H1 (cell line): ENCODE results near the gene MPC1. TPM values are rescaled to one million over a fixed set of nuclear protein-coding genes. Genes with fewer than 3 reads are reported as not detected.

ENCODE experiments used
- CTCF ChIA-PET: fragments of 300-600 bp; sonication (Branson Sonifier 250); formaldehyde crosslinking; loops from one replicate; lab custom pipeline; 2021; ENCODE audit not compliant: partially characterized antibody; lab: Charles Lee
- POLR2A ChIA-PET: fragments of 300-600 bp; sonication (Branson Sonifier 250); formaldehyde crosslinking; loops from one replicate; lab custom pipeline; 2021; ENCODE audit warnings: inconsistent platforms; ENCODE audit not compliant: partially characterized antibody; lab: Charles Lee
- DNase-seq, 2 experiments: peaks; one replicate each; pipeline versions ENCODE4 v3.0.0 to v3.0.0-alpha.2; 2010 to 2022; ENCODE audit warnings: low spot score in 2 of 2, low read depth in 1 of 2, mixed read lengths in 1 of 2
- FAIRE-seq: peaks from 2 replicates; lab custom pipeline; 2011; peaks lifted over from hg19 to GRCh38; lab: Jason Lieb, UNC
- H2AFZ ChIP-seq: 2 replicates; pipeline ENCODE4 v1.8.1; 2012; ENCODE audit warnings: low read length, inconsistent platforms
- H2AK5ac ChIP-seq: 2 replicates; pipeline ENCODE4 v1.6.1; 2013; ENCODE audit warnings: low read depth, low read length
- H2BK120ac ChIP-seq: replicated peaks from 2 replicates; pipeline ENCODE3; 2013; ENCODE audit warnings: low read depth, low read length, inconsistent platforms
- H2BK12ac ChIP-seq: 2 replicates; pipeline ENCODE4 v1.6.1; 2013; ENCODE audit warnings: low read depth, low read length
- H2BK15ac ChIP-seq: 2 replicates; pipeline ENCODE4 v1.6.1; 2013; ENCODE audit warnings: low read length
- H2BK20ac ChIP-seq: 2 replicates; pipeline ENCODE4 v1.6.1; 2013; ENCODE audit warnings: low read length
- H2BK5ac ChIP-seq: 2 replicates; pipeline ENCODE4 v1.6.1; 2013; ENCODE audit warnings: low read depth, low read length
- H3K14ac ChIP-seq: 2 replicates; pipeline ENCODE4 v1.6.1; 2013; ENCODE audit warnings: inconsistent platforms; ENCODE audit not compliant: insufficient read length
- H3K18ac ChIP-seq: 2 replicates; pipeline ENCODE4 v1.6.1; 2013; ENCODE audit warnings: low read length; ENCODE audit errors: extremely low read depth
- H3K23ac ChIP-seq: 2 replicates; pipeline ENCODE4 v1.6.1; 2013; ENCODE audit warnings: inconsistent platforms; ENCODE audit not compliant: insufficient read length
- H3K23me2 ChIP-seq: 2 replicates; pipeline ENCODE4 v1.6.1; 2013; ENCODE audit warnings: low read depth, low read length
- H3K27ac ChIP-seq: 2 replicates; pipeline ENCODE4 v1.6.1; 2011; ENCODE audit warnings: low read depth, low read length, inconsistent platforms
- H3K27me3 ChIP-seq, 4 experiments: replicated peaks in 1 of 4; 1 replicate in 1 of 4; 2 replicates in 3 of 4; pipeline versions ENCODE4 v1.6.1 to v1.8.1; 2011 to 2013; ENCODE audit warnings: low read length in 3 of 4, mild to moderate bottlenecking in 3 of 4, inconsistent platforms in 2 of 4, mixed read lengths in 2 of 4, moderate library complexity in 1 of 4; ENCODE audit not compliant: control insufficient read depth in 3 of 4, insufficient read depth in 3 of 4; ENCODE audit errors: extremely low read depth in 1 of 4
- H3K36me3 ChIP-seq, 4 experiments: 2 replicates each; pipeline versions ENCODE4 v1.6.1 to v1.8.1; 2011 to 2013; ENCODE audit warnings: mild to moderate bottlenecking in 4 of 4, low read length in 3 of 4, moderate library complexity in 2 of 4, control low read depth in 1 of 4, inconsistent platforms in 1 of 4; ENCODE audit not compliant: insufficient read depth in 4 of 4, control insufficient read depth in 2 of 4
- H3K4ac ChIP-seq: replicated peaks from 2 replicates; pipeline ENCODE3; 2013; ENCODE audit warnings: low read length, low read depth, mixed read lengths, inconsistent platforms; ENCODE audit not compliant: insufficient read length
- H3K4me1 ChIP-seq, 4 experiments: replicated peaks in 1 of 4; 1 replicate in 1 of 4; 2 replicates in 3 of 4; pipeline versions ENCODE4 v1.6.1 to v1.8.1; 2011 to 2013; ENCODE audit warnings: low read length in 3 of 4, inconsistent platforms in 2 of 4, mixed read lengths in 1 of 4; ENCODE audit not compliant: insufficient read depth in 4 of 4, control insufficient read depth in 3 of 4
- H3K4me2 ChIP-seq, 2 experiments: 2 replicates each; pipeline versions ENCODE4 v1.6.1 to v1.8.1; 2011 to 2013; ENCODE audit warnings: low read depth in 2 of 2, low read length in 2 of 2, control low read depth in 1 of 2, inconsistent platforms in 1 of 2, mild to moderate bottlenecking in 1 of 2; ENCODE audit not compliant: insufficient read depth in 1 of 2
- H3K4me3 ChIP-seq, 4 experiments: fragments of 200-600, 300-600 bp in 1 of 4; sonication (generic), shearing (Covaris generic), sonication (Bioruptor Twin) in 1 of 4; 2 replicates each; pipeline versions ENCODE4 v1.5.1 to v1.8.1; 2011 to 2016; ENCODE audit warnings: low read length in 4 of 4, low read depth in 3 of 4, control low read depth in 2 of 4, inconsistent platforms in 2 of 4, mild to moderate bottlenecking in 2 of 4, mixed read lengths in 1 of 4, moderate library complexity in 1 of 4; ENCODE audit not compliant: insufficient read depth in 2 of 4; ENCODE audit errors: extremely low read depth in 1 of 4
- H3K56ac ChIP-seq: replicated peaks from 2 replicates; pipeline ENCODE3; 2013; ENCODE audit warnings: low read depth, mild to moderate bottlenecking, mixed read lengths, low read length, inconsistent platforms; ENCODE audit not compliant: insufficient read length
- H3K79me1 ChIP-seq: 2 replicates; pipeline ENCODE4 v1.6.1; 2013; ENCODE audit warnings: low read depth, low read length, control low read depth
- H3K79me2 ChIP-seq, 2 experiments: 2 replicates each; pipeline versions ENCODE4 v1.6.1 to v1.8.1; 2012 to 2013; ENCODE audit warnings: low read length in 2 of 2, mild to moderate bottlenecking in 2 of 2, inconsistent platforms in 1 of 2; ENCODE audit not compliant: insufficient read depth in 2 of 2, control insufficient read depth in 1 of 2
- H3K9ac ChIP-seq, 4 experiments: replicated peaks in 1 of 4; 1 replicate in 1 of 4; 2 replicates in 3 of 4; pipeline versions ENCODE4 v1.6.1 to v1.8.1; 2011 to 2013; ENCODE audit warnings: low read depth in 3 of 4, low read length in 3 of 4, control low read depth in 2 of 4, mild to moderate bottlenecking in 2 of 4, moderate library complexity in 2 of 4, inconsistent platforms in 1 of 4; ENCODE audit errors: extremely low read depth in 1 of 4
- H3K9me3 ChIP-seq, 2 experiments: 2 replicates each; pipeline versions ENCODE4 v1.6.1 to v1.8.1; 2012 to 2013; ENCODE audit warnings: mild to moderate bottlenecking in 2 of 2, moderate library complexity in 2 of 2, control low read depth in 1 of 2, inconsistent platforms in 1 of 2, low read depth in 1 of 2, low read length in 1 of 2, mixed read lengths in 1 of 2; ENCODE audit not compliant: insufficient read depth in 2 of 2
- H4K20me1 ChIP-seq, 2 experiments: replicated peaks in 1 of 2; 2 replicates each; pipeline versions ENCODE3 to v1.8.1; 2011 to 2013; ENCODE audit warnings: inconsistent platforms in 2 of 2, low read length in 2 of 2, mild to moderate bottlenecking in 1 of 2; ENCODE audit not compliant: insufficient read depth in 2 of 2, control insufficient read depth in 1 of 2
- H4K5ac ChIP-seq: 2 replicates; pipeline ENCODE4 v1.6.1; 2013; ENCODE audit warnings: low read length, low read depth, mixed read lengths, inconsistent platforms; ENCODE audit not compliant: insufficient read length
- H4K8ac ChIP-seq: 2 replicates; pipeline ENCODE4 v1.8.0; 2013; ENCODE audit warnings: mild to moderate bottlenecking, moderate library complexity, low read length, inconsistent platforms; ENCODE audit not compliant: insufficient read depth; ENCODE audit errors: extremely low read depth
- H4K91ac ChIP-seq: replicated peaks from 2 replicates; pipeline ENCODE3; 2013; ENCODE audit warnings: low read length, mixed read lengths, inconsistent platforms; ENCODE audit not compliant: insufficient read length
- BRCA1 ChIP-seq: IDR thresholded peaks from 2 replicates; pipeline ENCODE4 v1.6.1; 2012; ENCODE audit warnings: low read depth, low read length, improper control_type of control experiment
- CBX5 ChIP-seq: fragments of 300-800, 300-1000 bp; sonication (generic); IDR thresholded peaks from 2 replicates; pipeline ENCODE4 v1.7.1; 2016; ENCODE audit warnings: antibody characterized with exemption, low read length, low read depth
- EP300 ChIP-seq, 2 experiments: IDR thresholded peaks; 1 replicate in 1 of 2; 2 replicates in 1 of 2; pipeline ENCODE4 v1.6.1; 2011 to 2012; ENCODE audit warnings: low read depth in 2 of 2, low read length in 2 of 2, mild to moderate bottlenecking in 2 of 2, borderline replicate concordance in 1 of 2, inconsistent platforms in 1 of 2, moderate library complexity in 1 of 2
- GABPA ChIP-seq: IDR thresholded peaks from 2 replicates; pipeline ENCODE4 v1.6.1; 2011; ENCODE audit warnings: mild to moderate bottlenecking, low read length, moderate library complexity, borderline replicate concordance; ENCODE audit not compliant: insufficient read depth
- MAFK ChIP-seq: IDR thresholded peaks from 2 replicates; pipeline ENCODE4 v1.6.1; 2012; ENCODE audit warnings: low read depth, mild to moderate bottlenecking, improper control_type of control experiment, low read length
- POU5F1 ChIP-seq: IDR thresholded peaks from 2 replicates; pipeline ENCODE4 v1.6.1; 2011; ENCODE audit warnings: low read depth, mild to moderate bottlenecking, low read length, moderate library complexity
- SIN3A ChIP-seq, 2 experiments: IDR thresholded peaks in 1 of 2; conservative IDR thresholded peaks in 1 of 2; 2 replicates each; pipeline ENCODE4 v1.6.1; 2011 to 2012; ENCODE audit warnings: low read length in 2 of 2, improper control_type of control experiment in 1 of 2, low read depth in 1 of 2, mild to moderate bottlenecking in 1 of 2
- SP1 ChIP-seq: IDR thresholded peaks from 2 replicates; pipeline ENCODE4 v1.6.1; 2011; ENCODE audit warnings: low read depth, low read length
- SUZ12 ChIP-seq: fragments of 200-600 bp; sonication (generic); IDR thresholded peaks from 2 replicates; pipeline ENCODE4 v1.6.1; 2012; ENCODE audit warnings: mild to moderate bottlenecking, inconsistent platforms, low read length, moderate library complexity, mixed read lengths
- WGBS, 2 experiments: shearing (Covaris generic) in 1 of 2; methylation state at CpG; one replicate each; pipeline versions ENCODE4 v1.1.6 to v1.1.7; 2013 to 2015; ENCODE audit warnings: low lambda C conversion rate in 2 of 2, mixed read lengths in 2 of 2, inconsistent platforms in 1 of 2, low coverage in 1 of 2, missing lambda C conversion rate in 1 of 2; ENCODE audit not compliant: insufficient replicate concordance in 2 of 2, insufficient coverage in 1 of 2, insufficient read length in 1 of 2; ENCODE audit errors: extremely low coverage in 1 of 2, missing lambda C conversion rate in 1 of 2; 5-methylcytosine and 5-hydroxymethylcytosine counted together
- polyA plus RNA-seq, 7 experiments: library from polyadenylated mRNA; depleted of rRNA in 3 of 7; stranded (reverse) in 5 of 7; unstranded in 2 of 7; fragments of >200 nt in 5 of 7; fragments of 200-250 nt in 2 of 7; gene quantifications; 1 replicate in 5 of 7; 2 replicates in 1 of 7; 4 replicates in 1 of 7; pipeline versions ENCODE4 v1.2.1 to v1.2.3, GENCODE V29; 2011 to 2013; ENCODE audit warnings: missing spikeins in 2 of 7, mixed read lengths in 2 of 7
- total RNA-seq: library from RNA; stranded (reverse); fragmentation: NEBNext Ultra II Directional; extraction: Animal tissue kit (Norgen Biotek cat#: 25700); gene quantifications from 2 replicates; pipeline ENCODE4 v1.2.1, GENCODE V29; 2021

Gene MPC1
- total and polyA plus RNA-seq, 2 of the 8 experiments (the other 6 are each of a cell fraction or from before 2014, with no cell fraction given), result 10.2 to 12.6 TPM

- Histone ChIP-seq H3K4me1 (peaks cover 0 to 2% (median 0%) of the 10 kb centered on the region in 4 experiments; a peak in 2 of 7 replicates), H4K20me1 (peaks cover 11 to 32% of the 10 kb centered on the region in 2 experiments), H2AFZ (no peak overlapping the region), H3K14ac (no peak overlapping the region), H2AK5ac (no peak overlapping the region), H2BK15ac (no peak overlapping the region), H3K79me2 (peaks cover 36 to 85% of the 10 kb centered on the region in 2 experiments), H4K5ac (no peak overlapping the region), H3K9me3 (no peaks in the 10 kb centered on the region), H3K18ac (no peak overlapping the region), H3K4me3 (no peak overlapping the region), H3K4me2 (no peak overlapping the region; a peak in 1 of 4 replicates), H3K79me1 (peaks cover 32% of the 10 kb centered on the region), H3K23me2 (peaks cover 5% of the 10 kb centered on the region), H4K8ac (no peak overlapping the region), H3K56ac (no peak overlapping the region), H2BK12ac (no peak overlapping the region), H2BK120ac (no peak overlapping the region), H3K9ac (no peak overlapping the region), H3K36me3 (peaks cover 3 to 25% (median 4%) of the 10 kb centered on the region in 4 experiments; a peak in 4 of 8 replicates), H3K23ac (no peak overlapping the region), H4K91ac (no peak overlapping the region), H3K27ac (no peak overlapping the region), H2BK20ac (no peak overlapping the region), H2BK5ac (no peak overlapping the region), H3K27me3 (no peaks in the 10 kb centered on the region), H3K4ac (no peak overlapping the region)
- no peak for TF ChIP-seq CBX5
- no peak for TF ChIP-seq SIN3A (conservative IDR thresholded peaks at IDR 0.05 in 1 of 2, IDR thresholded peaks at IDR 0.05 in 1 of 2; ENCODE audit: low read depth in 1 of 2, low read length in 2 of 2)
- TF ChIP-seq EP300 (IDR thresholded peaks at IDR 0.05; ENCODE audit: borderline replicate concordance in 1 of 2, low read depth in 2 of 2, low read length in 2 of 2), result no peak
- no peak for TF ChIP-seq GABPA
- TF ChIP-seq SP1, result no peak
- TF ChIP-seq BRCA1, result no peak
- no peak for TF ChIP-seq POU5F1
- no peak for TF ChIP-seq SUZ12
- no peak for TF ChIP-seq MAFK
- FAIRE-seq, result no peak
- DNase-seq, result no peak
- 94% methylated on average over 9 of the region's 9 CpGs; no CpG with 5 or more reads in 1 of the 2 experiments for WGBS, 2 experiments
- CTCF ChIA-PET, result no interaction called here
- POLR2A ChIA-PET, result no interaction called here
Observed at GRCh38 chr6:166338854-166339253, 43.9 kb downstream of the MPC1 start.
